PC-9 (cell line): ENCODE measurements around the gene KCNJ15.

ENCODE experiments used
- EZH2 ChIP-seq: fragments of 200-600 bp; sonication (generic); IDR thresholded peaks from 2 replicates; pipeline ENCODE4 v1.8.0; 2017; ENCODE audit warnings: antibody characterized with exemption, low read depth
- TF ChIP-seq, protein P1 (sequence below): fragments of 200-600 bp; sonication (generic); conservative IDR thresholded peaks from 2 replicates; pipeline ENCODE4 v1.6.1; 2017; ENCODE audit warnings: mixed run types, antibody characterized with exemption, mild to moderate bottlenecking, moderate library complexity

DNA sequence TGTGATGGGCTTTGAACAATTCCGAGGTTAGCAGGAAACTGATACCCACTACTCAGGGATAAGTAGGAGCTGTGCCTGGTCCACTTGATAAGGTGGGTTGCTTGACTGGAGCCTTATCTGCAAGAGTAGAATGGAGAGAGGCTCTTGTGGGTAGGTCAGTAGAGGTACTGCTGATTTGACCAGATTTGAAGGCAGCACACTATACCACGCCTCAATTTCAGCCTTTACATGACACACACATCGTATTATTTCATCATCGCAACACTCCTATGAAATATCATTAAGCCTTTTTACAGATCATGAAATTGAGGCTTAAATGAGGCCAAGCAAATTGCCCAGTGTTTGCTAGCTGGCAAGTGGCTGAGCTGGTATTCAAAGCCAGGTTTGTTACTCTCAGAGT, 69.6 kb downstream of the KCNJ15 start:
- TF ChIP-seq, protein P1, sequence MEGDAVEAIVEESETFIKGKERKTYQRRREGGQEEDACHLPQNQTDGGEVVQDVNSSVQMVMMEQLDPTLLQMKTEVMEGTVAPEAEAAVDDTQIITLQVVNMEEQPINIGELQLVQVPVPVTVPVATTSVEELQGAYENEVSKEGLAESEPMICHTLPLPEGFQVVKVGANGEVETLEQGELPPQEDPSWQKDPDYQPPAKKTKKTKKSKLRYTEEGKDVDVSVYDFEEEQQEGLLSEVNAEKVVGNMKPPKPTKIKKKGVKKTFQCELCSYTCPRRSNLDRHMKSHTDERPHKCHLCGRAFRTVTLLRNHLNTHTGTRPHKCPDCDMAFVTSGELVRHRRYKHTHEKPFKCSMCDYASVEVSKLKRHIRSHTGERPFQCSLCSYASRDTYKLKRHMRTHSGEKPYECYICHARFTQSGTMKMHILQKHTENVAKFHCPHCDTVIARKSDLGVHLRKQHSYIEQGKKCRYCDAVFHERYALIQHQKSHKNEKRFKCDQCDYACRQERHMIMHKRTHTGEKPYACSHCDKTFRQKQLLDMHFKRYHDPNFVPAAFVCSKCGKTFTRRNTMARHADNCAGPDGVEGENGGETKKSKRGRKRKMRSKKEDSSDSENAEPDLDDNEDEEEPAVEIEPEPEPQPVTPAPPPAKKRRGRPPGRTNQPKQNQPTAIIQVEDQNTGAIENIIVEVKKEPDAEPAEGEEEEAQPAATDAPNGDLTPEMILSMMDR, result no peak
- no peak for TF ChIP-seq EZH2
